Ishikawa (cell line): ENCODE measurements around the gene RPTOR.

ENCODE experiments used
- CEBPB ChIP-seq: IDR thresholded peaks from 2 replicates; pipeline ENCODE4 v1.6.1; 2012
- CREB1 ChIP-seq: IDR thresholded peaks from 2 replicates; pipeline ENCODE4 v1.6.1; 2012; ENCODE audit warnings: low read depth
- EGR1 ChIP-seq: IDR thresholded peaks from 2 replicates; pipeline ENCODE4 v1.6.1; 2012
- EP300 ChIP-seq: IDR thresholded peaks from 2 replicates; pipeline ENCODE4 v1.6.1; 2012; ENCODE audit warnings: borderline replicate concordance
- FOXM1 ChIP-seq: IDR thresholded peaks from 2 replicates; pipeline ENCODE4 v1.6.1; 2012; ENCODE audit warnings: low read depth, borderline replicate concordance
- NFIC ChIP-seq: IDR thresholded peaks from 2 replicates; pipeline ENCODE4 v1.6.1; 2012
- RAD21 ChIP-seq: IDR thresholded peaks from 2 replicates; pipeline ENCODE4 v1.6.1; 2012; ENCODE audit warnings: low read depth
- TAF1 ChIP-seq: IDR thresholded peaks from 2 replicates; pipeline ENCODE4 v1.6.1; 2012; ENCODE audit warnings: low read depth, mild to moderate bottlenecking
- TCF12 ChIP-seq: IDR thresholded peaks from 2 replicates; pipeline ENCODE4 v1.6.1; 2012; ENCODE audit warnings: low read depth
- TEAD4 ChIP-seq: IDR thresholded peaks from 2 replicates; pipeline ENCODE4 v1.6.1; 2012
- YY1 ChIP-seq: IDR thresholded peaks from 2 replicates; pipeline ENCODE4 v1.6.1; 2012; ENCODE audit warnings: low read depth
- ZBTB7A ChIP-seq: IDR thresholded peaks from 2 replicates; pipeline ENCODE4 v1.6.1; 2012; ENCODE audit warnings: low read depth
- TF ChIP-seq, protein P1 (sequence below): IDR thresholded peaks from 2 replicates; pipeline ENCODE4 v1.6.1; 2012; ENCODE audit warnings: low read depth, mild to moderate bottlenecking
- TF ChIP-seq, protein P2 (sequence below): IDR thresholded peaks from 2 replicates; pipeline ENCODE4 v1.6.1; 2012
- TF ChIP-seq, protein P3 (sequence below): IDR thresholded peaks from 2 replicates; pipeline ENCODE4 v1.6.1; 2012

RPTOR gene

DNA sequence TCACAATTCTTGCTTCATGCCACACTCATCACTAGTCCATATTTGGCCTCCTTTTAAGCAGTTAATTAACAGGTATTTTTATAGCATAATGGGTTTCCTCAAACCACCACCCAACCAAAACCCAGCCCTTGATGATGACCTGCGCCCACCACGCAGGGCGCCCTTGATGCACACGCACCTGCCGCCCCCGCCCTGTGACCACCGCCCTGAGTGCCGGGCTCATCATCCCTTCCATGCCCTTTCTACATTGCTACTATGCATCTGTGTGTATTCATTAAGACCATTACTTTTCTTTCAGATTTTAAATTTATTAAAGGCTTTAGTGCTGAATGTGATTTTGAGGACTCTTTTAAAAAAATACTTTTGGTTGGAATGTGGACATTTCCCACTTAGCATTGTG lies 242.2 kb downstream of the RPTOR start:
- TF ChIP-seq TAF1 (no peak), CREB1 (no peak), EGR1 (no peak), TCF12 (no peak), FOXM1 (no peak), YY1 (no peak), RAD21 (no peak), TEAD4 (no peak), ZBTB7A (no peak), CEBPB (no peak), NFIC (no peak), EP300 (no peak)
- TF ChIP-seq, protein P1, sequence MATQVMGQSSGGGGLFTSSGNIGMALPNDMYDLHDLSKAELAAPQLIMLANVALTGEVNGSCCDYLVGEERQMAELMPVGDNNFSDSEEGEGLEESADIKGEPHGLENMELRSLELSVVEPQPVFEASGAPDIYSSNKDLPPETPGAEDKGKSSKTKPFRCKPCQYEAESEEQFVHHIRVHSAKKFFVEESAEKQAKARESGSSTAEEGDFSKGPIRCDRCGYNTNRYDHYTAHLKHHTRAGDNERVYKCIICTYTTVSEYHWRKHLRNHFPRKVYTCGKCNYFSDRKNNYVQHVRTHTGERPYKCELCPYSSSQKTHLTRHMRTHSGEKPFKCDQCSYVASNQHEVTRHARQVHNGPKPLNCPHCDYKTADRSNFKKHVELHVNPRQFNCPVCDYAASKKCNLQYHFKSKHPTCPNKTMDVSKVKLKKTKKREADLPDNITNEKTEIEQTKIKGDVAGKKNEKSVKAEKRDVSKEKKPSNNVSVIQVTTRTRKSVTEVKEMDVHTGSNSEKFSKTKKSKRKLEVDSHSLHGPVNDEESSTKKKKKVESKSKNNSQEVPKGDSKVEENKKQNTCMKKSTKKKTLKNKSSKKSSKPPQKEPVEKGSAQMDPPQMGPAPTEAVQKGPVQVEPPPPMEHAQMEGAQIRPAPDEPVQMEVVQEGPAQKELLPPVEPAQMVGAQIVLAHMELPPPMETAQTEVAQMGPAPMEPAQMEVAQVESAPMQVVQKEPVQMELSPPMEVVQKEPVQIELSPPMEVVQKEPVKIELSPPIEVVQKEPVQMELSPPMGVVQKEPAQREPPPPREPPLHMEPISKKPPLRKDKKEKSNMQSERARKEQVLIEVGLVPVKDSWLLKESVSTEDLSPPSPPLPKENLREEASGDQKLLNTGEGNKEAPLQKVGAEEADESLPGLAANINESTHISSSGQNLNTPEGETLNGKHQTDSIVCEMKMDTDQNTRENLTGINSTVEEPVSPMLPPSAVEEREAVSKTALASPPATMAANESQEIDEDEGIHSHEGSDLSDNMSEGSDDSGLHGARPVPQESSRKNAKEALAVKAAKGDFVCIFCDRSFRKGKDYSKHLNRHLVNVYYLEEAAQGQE: no peak
- TF ChIP-seq, protein P2, sequence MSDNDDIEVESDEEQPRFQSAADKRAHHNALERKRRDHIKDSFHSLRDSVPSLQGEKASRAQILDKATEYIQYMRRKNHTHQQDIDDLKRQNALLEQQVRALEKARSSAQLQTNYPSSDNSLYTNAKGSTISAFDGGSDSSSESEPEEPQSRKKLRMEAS: no peak
- TF ChIP-seq, protein P3, sequence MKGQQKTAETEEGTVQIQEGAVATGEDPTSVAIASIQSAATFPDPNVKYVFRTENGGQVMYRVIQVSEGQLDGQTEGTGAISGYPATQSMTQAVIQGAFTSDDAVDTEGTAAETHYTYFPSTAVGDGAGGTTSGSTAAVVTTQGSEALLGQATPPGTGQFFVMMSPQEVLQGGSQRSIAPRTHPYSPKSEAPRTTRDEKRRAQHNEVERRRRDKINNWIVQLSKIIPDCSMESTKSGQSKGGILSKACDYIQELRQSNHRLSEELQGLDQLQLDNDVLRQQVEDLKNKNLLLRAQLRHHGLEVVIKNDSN: no peak

DNA sequence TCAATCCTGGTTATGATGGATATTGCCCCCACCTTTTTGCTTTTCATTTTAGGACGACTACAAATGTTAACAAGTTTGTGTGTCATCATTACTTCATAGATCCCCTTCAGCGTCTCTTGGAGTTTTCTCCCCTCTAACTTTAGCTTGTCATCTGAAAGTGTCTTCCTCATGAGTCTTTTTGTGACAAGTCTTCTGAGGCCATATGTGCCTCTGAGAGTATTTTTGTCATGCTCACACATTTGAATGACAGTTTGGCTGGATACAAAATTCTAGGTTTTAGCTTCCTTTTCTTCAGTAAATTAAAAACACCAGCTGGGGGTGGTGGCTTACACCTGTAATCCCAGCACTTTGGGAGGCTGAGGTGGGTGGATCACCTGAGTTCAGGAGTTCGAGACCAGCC lies 243.2 kb downstream of the RPTOR start:
- TF ChIP-seq TEAD4 (no peak), RAD21 (no peak), TAF1 (no peak), YY1 (no peak), EGR1 (no peak), FOXM1 (no peak), ZBTB7A (no peak), EP300 (no peak), CREB1 (no peak), NFIC (no peak), TCF12 (no peak), CEBPB (no peak)
- TF ChIP-seq, protein P1: no peak
- TF ChIP-seq, protein P2: no peak
- TF ChIP-seq, protein P3: no peak

DNA sequence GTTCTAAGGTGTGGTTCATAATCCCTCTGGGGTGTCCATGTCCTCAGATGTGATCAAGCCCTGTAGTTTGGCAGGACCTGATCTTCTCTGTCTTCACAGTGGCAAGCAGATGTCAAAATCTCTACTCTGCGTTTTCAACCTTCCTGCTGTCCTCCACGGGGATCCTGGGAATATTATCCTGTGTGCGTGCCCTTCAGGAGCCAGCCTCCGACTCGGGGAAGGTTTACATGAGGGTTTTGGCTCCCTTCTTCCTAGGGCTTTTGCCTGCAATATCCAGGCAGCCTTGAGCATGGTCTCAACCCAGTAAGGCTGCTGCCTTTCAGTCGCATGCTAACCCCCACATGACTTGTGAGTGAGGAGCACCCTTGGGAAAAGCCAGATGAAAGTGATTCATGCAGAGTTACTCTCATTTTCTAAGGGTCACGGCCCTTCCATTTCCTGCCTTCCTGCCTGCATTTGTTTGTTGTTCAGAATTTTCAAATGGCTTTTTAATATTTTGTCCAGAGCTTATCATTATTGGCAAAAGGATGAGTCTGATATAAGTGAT lies 244.8 kb downstream of the RPTOR start:
- TF ChIP-seq CREB1 (no peak), YY1 (no peak), TEAD4 (no peak), NFIC (no peak), ZBTB7A (no peak), RAD21 (no peak), EP300 (no peak), TAF1 (no peak)

DNA sequence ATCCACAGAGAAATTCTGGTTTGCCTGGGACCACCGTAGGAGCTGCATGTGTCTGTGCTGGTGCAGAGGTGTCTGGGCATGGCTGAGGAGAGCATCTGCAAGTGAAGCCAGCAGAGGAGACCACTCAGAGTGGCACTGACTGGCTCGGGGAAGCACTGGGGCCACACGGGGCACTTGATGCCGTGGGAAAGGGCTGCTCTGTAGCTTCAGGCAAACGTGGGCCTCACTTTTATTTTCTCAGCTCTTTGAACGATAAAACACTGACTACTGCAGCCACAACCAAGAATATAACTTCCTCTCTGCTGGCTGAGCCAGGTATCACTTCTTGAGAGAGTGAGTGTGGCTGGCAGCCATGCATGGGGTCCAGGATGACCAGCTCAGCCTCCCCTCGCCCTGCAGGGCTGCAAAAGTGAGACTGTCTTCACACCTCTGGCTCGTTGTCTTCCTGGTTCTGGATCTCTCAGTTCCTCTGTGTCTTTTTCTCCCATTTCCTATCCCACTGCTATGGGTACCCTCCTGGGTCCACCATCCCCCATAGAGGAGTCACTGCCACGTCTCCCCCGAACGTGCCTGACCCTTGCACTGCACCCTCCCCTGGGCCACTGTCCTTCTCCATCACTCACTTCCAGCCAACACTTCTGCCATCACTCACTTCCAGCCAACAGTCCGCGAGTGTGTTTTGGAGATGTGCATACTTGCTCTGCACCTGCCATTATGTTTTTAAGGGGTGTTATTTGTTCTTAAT lies 245.6 kb downstream of the RPTOR start:
- no peak for TF ChIP-seq CREB1
- TF ChIP-seq, protein P3: no peak
- TF ChIP-seq EP300: no peak
- no peak for TF ChIP-seq RAD21
- TF ChIP-seq, protein P2: no peak
- TF ChIP-seq NFIC: no peak
- no peak for TF ChIP-seq TCF12
- TF ChIP-seq FOXM1: no peak
- no peak for TF ChIP-seq ZBTB7A
- TF ChIP-seq YY1: no peak
